ENCODE data around the gene CYREN. TPM values are rescaled to one million over a fixed set of nuclear protein-coding genes. Genes with fewer than 3 reads are reported as not detected.
"Not testable (repeated sequence)": the region's sequence is repeated elsewhere in the genome, so short reads cannot be mapped to it uniquely, and the experiment has no call there.

The CYREN gene
- total and polyA plus RNA-seq, 2 donors (not counting 1 experiment from before 2014, with no cell fraction given): 24.4 to 34.5 TPM

DNA sequence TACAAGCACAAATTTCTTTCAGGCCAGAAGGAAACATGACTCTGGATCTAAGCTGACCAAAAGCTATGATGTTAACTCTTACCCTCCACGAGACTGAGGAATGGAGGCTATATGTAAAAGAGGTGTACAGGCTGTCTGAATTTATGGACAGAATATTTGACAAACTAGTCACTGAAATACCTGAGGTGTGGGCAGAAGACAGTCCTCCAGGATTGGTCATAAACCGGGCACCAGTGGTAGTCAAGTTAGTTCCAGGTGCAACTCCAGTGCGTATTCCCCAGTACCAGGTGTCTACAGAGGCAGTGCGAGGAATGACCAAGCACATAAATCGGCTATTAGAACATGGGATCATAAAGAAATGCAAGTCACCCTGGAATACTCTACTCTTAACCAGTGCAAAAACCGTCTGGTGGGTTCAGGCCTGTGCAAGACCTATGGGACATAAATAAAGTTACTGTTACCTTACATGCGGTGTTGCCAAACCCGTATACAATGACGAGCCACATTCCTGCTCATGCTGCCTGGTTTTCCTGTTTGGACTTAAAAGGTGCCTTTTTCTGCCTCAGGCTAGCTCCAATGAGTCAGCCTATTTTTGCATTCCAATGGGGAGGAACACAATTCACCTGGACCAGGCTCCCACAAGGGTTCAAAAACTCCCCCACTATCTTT is 6.7 kb upstream of the CYREN start:
- Histone ChIP-seq H3K9me3 (ENCODE audit: control insufficient read depth, insufficient read depth, low read depth, low read length) (peaks cover 2% of the 10 kb centered on the region), H3K79me2 (ENCODE audit: control insufficient read depth, insufficient read depth, low read length) (no peaks in the 10 kb centered on the region), H3K4me1 (ENCODE audit: control insufficient read depth, extremely low read depth, insufficient read depth, low read length) (no peaks in the 10 kb centered on the region), H3K36me3 (ENCODE audit: control insufficient read depth, insufficient read depth, low read length) (no peaks in the 10 kb centered on the region), H3K4me2 (ENCODE audit: extremely low read depth, insufficient read depth, low read length) (no peak overlapping the region), H3K4me3 (replicated peaks in 1 of 4; ENCODE audit: control extremely low read depth in 1 of 4, insufficient read depth in 1 of 4, low read depth in 3 of 4, low read length in 4 of 4) (no peak overlapping the region), H3K9ac (ENCODE audit: insufficient read depth, low read length) (no peak overlapping the region), H3K27ac (ENCODE audit: insufficient read depth, low read length) (no peak overlapping the region), H2AFZ (ENCODE audit: low read length) (no peak overlapping the region), H3K27me3 (ENCODE audit: control insufficient read depth, insufficient read depth, low read length) (no peaks in the 10 kb centered on the region), H4K20me1 (ENCODE audit: control insufficient read depth, extremely low read depth, insufficient read depth, low read length) (no peaks in the 10 kb centered on the region)
- DNase-seq (ENCODE audit: low read depth in 2 of 2): no peak
- TF ChIP-seq EZH2 (IDR thresholded peaks at IDR 0.05; ENCODE audit: low read length, missing control alignments): no peak
- TF ChIP-seq, protein P1, sequence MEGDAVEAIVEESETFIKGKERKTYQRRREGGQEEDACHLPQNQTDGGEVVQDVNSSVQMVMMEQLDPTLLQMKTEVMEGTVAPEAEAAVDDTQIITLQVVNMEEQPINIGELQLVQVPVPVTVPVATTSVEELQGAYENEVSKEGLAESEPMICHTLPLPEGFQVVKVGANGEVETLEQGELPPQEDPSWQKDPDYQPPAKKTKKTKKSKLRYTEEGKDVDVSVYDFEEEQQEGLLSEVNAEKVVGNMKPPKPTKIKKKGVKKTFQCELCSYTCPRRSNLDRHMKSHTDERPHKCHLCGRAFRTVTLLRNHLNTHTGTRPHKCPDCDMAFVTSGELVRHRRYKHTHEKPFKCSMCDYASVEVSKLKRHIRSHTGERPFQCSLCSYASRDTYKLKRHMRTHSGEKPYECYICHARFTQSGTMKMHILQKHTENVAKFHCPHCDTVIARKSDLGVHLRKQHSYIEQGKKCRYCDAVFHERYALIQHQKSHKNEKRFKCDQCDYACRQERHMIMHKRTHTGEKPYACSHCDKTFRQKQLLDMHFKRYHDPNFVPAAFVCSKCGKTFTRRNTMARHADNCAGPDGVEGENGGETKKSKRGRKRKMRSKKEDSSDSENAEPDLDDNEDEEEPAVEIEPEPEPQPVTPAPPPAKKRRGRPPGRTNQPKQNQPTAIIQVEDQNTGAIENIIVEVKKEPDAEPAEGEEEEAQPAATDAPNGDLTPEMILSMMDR (conservative IDR thresholded peaks at IDR 0.05 in 1 of 2, IDR thresholded peaks at IDR 0.05 in 1 of 2; ENCODE audit: low read depth in 1 of 2, low read length in 2 of 2): no peak

DNA sequence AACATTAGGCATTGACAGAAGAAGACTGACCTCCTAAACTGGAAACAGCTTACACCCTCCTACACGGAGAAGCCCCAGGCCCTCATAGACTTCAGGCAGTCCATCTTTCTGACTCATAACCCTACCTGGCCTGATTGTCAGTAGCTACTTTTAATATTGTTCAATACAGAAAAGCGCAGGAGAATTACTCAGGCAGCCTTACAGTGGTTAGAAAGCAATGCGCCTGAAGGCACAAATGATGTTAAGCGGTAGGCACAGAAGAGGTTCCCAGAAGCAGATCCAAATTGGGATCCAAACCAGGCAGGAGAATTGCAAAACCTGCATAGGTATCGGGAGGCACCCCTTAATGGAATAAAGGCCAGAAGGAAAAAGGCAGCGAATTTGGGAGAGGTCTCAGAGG is 5.4 kb upstream of the CYREN start:
- DNase-seq (ENCODE audit: low read depth in 2 of 2): no peak
- Histone ChIP-seq H3K9me3 (ENCODE audit: control insufficient read depth, insufficient read depth, low read depth, low read length) (no peaks in the 10 kb centered on the region), H2AFZ (ENCODE audit: low read length) (no peak overlapping the region), H3K4me1 (ENCODE audit: control insufficient read depth, extremely low read depth, insufficient read depth, low read length) (peaks cover 2% of the 10 kb centered on the region), H3K4me2 (ENCODE audit: extremely low read depth, insufficient read depth, low read length) (no peak overlapping the region), H3K79me2 (ENCODE audit: control insufficient read depth, insufficient read depth, low read length) (no peaks in the 10 kb centered on the region), H3K27ac (ENCODE audit: insufficient read depth, low read length) (no peak overlapping the region), H3K36me3 (ENCODE audit: control insufficient read depth, insufficient read depth, low read length) (no peaks in the 10 kb centered on the region), H3K9ac (ENCODE audit: insufficient read depth, low read length) (no peak overlapping the region), H3K27me3 (ENCODE audit: control insufficient read depth, insufficient read depth, low read length) (no peaks in the 10 kb centered on the region), H3K4me3 (replicated peaks in 1 of 4; ENCODE audit: control extremely low read depth in 1 of 4, insufficient read depth in 1 of 4, low read depth in 3 of 4, low read length in 4 of 4) (no peak overlapping the region), H4K20me1 (ENCODE audit: control insufficient read depth, extremely low read depth, insufficient read depth, low read length) (no peaks in the 10 kb centered on the region)
- TF ChIP-seq, protein P1 (conservative IDR thresholded peaks at IDR 0.05 in 1 of 2, IDR thresholded peaks at IDR 0.05 in 1 of 2; ENCODE audit: low read depth in 1 of 2, low read length in 2 of 2): no peak
- TF ChIP-seq EZH2 (IDR thresholded peaks at IDR 0.05; ENCODE audit: low read length, missing control alignments): no peak

DNA sequence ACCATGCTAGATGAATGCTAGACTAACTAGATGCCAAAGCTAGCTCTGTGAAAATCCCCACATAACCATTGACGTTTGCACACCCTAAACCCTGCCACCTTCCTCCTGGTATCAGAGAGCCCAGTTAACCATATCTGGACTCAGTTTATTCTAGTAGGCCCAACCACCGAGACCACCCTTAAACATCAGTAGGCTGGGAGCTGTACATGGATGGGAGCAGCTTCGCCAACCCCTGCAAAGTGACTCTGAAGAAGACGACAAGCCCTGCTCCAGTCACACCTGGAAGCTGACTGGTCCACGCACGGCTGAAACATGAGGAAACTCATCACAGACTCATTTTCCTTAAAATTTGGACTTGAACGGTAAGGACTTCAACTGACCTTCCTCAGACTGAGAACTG is 4.4 kb upstream of the CYREN start:
- Histone ChIP-seq H3K4me3 (replicated peaks in 1 of 4; ENCODE audit: control extremely low read depth in 1 of 4, insufficient read depth in 1 of 4, low read depth in 3 of 4, low read length in 4 of 4) (no peak overlapping the region), H3K79me2 (ENCODE audit: control insufficient read depth, insufficient read depth, low read length) (peaks cover under 1% of the 10 kb centered on the region), H2AFZ (ENCODE audit: low read length) (no peak overlapping the region), H3K9me3 (ENCODE audit: control insufficient read depth, insufficient read depth, low read depth, low read length) (no peaks in the 10 kb centered on the region), H3K9ac (ENCODE audit: insufficient read depth, low read length) (no peak overlapping the region), H4K20me1 (ENCODE audit: control insufficient read depth, extremely low read depth, insufficient read depth, low read length) (no peaks in the 10 kb centered on the region), H3K4me1 (ENCODE audit: control insufficient read depth, extremely low read depth, insufficient read depth, low read length) (peaks cover 3% of the 10 kb centered on the region), H3K27ac (ENCODE audit: insufficient read depth, low read length) (no peak overlapping the region), H3K27me3 (ENCODE audit: control insufficient read depth, insufficient read depth, low read length) (no peaks in the 10 kb centered on the region), H3K4me2 (ENCODE audit: extremely low read depth, insufficient read depth, low read length) (no peak overlapping the region), H3K36me3 (ENCODE audit: control insufficient read depth, insufficient read depth, low read length) (no peaks in the 10 kb centered on the region)
- DNase-seq (ENCODE audit: low read depth in 2 of 2): no peak
- TF ChIP-seq, protein P1 (conservative IDR thresholded peaks at IDR 0.05 in 1 of 2, IDR thresholded peaks at IDR 0.05 in 1 of 2; ENCODE audit: low read depth in 1 of 2, low read length in 2 of 2): no peak
- TF ChIP-seq EZH2 (IDR thresholded peaks at IDR 0.05; ENCODE audit: low read length, missing control alignments): no peak

DNA sequence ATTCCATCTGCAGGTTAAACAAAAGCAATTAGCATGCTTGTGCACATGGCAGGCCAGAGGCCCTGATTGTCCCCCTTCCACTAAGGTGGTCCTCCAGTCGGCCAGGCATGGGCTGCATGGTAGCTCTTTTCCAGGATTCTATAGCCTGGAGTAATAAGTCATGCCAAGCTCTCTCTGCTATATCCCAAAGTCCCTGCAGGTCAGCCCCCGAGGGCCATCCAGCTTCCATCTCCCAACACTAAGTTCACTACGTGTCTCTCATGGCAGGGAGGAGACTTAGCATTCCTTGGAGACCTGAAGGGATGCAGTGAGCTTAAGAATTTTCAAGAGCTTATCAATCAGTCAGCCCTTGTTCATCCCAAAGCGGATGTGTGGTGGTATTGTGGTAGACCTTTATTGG is 3.4 kb upstream of the CYREN start:
- H3K4me3 ChIP-seq (replicated peaks in 1 of 4; ENCODE audit: control extremely low read depth in 1 of 4, insufficient read depth in 1 of 4, low read depth in 3 of 4, low read length in 4 of 4); H3K4me2 ChIP-seq (ENCODE audit: extremely low read depth, insufficient read depth, low read length); H3K27me3 ChIP-seq (ENCODE audit: control insufficient read depth, insufficient read depth, low read length); H4K20me1 ChIP-seq (ENCODE audit: control insufficient read depth, extremely low read depth, insufficient read depth, low read length); H3K4me1 ChIP-seq (ENCODE audit: control insufficient read depth, extremely low read depth, insufficient read depth, low read length); H3K9ac ChIP-seq (ENCODE audit: insufficient read depth, low read length); DNase-seq (ENCODE audit: low read depth in 2 of 2); H2AFZ ChIP-seq (ENCODE audit: low read length); H3K27ac ChIP-seq (ENCODE audit: insufficient read depth, low read length); H3K36me3 ChIP-seq (ENCODE audit: control insufficient read depth, insufficient read depth, low read length); H3K9me3 ChIP-seq (ENCODE audit: control insufficient read depth, insufficient read depth, low read depth, low read length): not testable (repeated sequence)
- H3K79me2 ChIP-seq (ENCODE audit: control insufficient read depth, insufficient read depth, low read length): peaks cover 10% of the 10 kb centered on the region
